HG02610 (cell line): ENCODE results near the gene SPATA20.

Experiments used
- ATAC-seq: cut with Tn5 transposase; IDR thresholded peaks from one replicate; pipeline ENCODE4 v1.9.1; 2021; ENCODE audit warnings: mild to moderate bottlenecking, moderate library complexity; ENCODE audit not compliant: unreplicated experiment

SPATA20 gene

GRCh38 chr17:50519141-50519834 lies 27.7 kb upstream of the SPATA20 start:
- no peak for ATAC-seq

- ATAC-seq = no peak
These were observed 26.5 kb upstream of the SPATA20 start for GRCh38 chr17:50520483-50520882.

GRCh38 chr17:50521514-50521913 lies 25.5 kb upstream of the SPATA20 start:
- ATAC-seq = no peak

GRCh38 chr17:50522766-50523165 lies 24.2 kb upstream of the SPATA20 start:
- no peak for ATAC-seq

- ATAC-seq = no peak
These were observed 23.8 kb upstream of the SPATA20 start for GRCh38 chr17:50523208-50523607.

GRCh38 chr17:50524838-50525237 lies 22.1 kb upstream of the SPATA20 start:
- no peak for ATAC-seq

- ATAC-seq = no peak
These were observed 19.7 kb upstream of the SPATA20 start for GRCh38 chr17:50527155-50527762.

- no peak for ATAC-seq
These were observed 19.0 kb upstream of the SPATA20 start for GRCh38 chr17:50527949-50528474.

- ATAC-seq = no peak
These were observed 17.1 kb upstream of the SPATA20 start for GRCh38 chr17:50529849-50530248.

GRCh38 chr17:50531428-50532025 lies 15.4 kb upstream of the SPATA20 start:
- ATAC-seq = no peak

- ATAC-seq = no peak
These were observed 14.4 kb upstream of the SPATA20 start, which contains the start of gene EPN3 for GRCh38 chr17:50532452-50533024. Gene EPN3 (plus strand): TSS chr17:50532735. CDS start chr17:50536557, 3,822 bp downstream.

GRCh38 chr17:50533185-50533584 lies 13.8 kb upstream of the SPATA20 start:
- no peak for ATAC-seq

- no peak for ATAC-seq
These were observed 13.2 kb upstream of the SPATA20 start for GRCh38 chr17:50533720-50534148.

GRCh38 chr17:50534222-50534978 lies 12.6 kb upstream of the SPATA20 start:
- ATAC-seq = no peak

- ATAC-seq = no peak
These were observed 12.0 kb upstream of the SPATA20 start for GRCh38 chr17:50534979-50535326.

GRCh38 chr17:50535407-50535806 lies 11.6 kb upstream of the SPATA20 start:
- no peak for ATAC-seq

- ATAC-seq = no peak
These were observed 10.0 kb upstream of the SPATA20 start for GRCh38 chr17:50536683-50537646.

GRCh38 chr17:50537721-50538548 lies 9.0 kb upstream of the SPATA20 start:
- no peak for ATAC-seq
